Measurements from ENCODE around the gene REXO1. TPM values are rescaled to one million over a fixed set of nuclear protein-coding genes. Genes with fewer than 3 reads are reported as not detected.
A peak's percentile ranks its signal among the peaks of the same experiment; 100 is the strongest.

Gene REXO1
- total RNA-seq, 1 donor from 2014 or later: 39.3 TPM

GRCh38 chr19:1860821-1861598 lies 12.7 kb upstream of the REXO1 start:
- DNase-seq (ENCODE audit: low spot score): no peak

GRCh38 chr19:1860042-1860775 lies 11.9 kb upstream of the REXO1 start:
- no peak for DNase-seq (ENCODE audit: low spot score)

- DNase-seq (ENCODE audit: low spot score): no peak
These were observed 11.1 kb upstream of the REXO1 start for GRCh38 chr19:1859331-1859781.

- DNase-seq (ENCODE audit: low spot score): no peak
These were observed 10.3 kb upstream of the REXO1 start for GRCh38 chr19:1858412-1859081.

GRCh38 chr19:1857648-1858326 lies 9.5 kb upstream of the REXO1 start:
- no peak for DNase-seq (ENCODE audit: low spot score)

GRCh38 chr19:1856698-1857603 lies 8.7 kb upstream of the REXO1 start:
- DNase-seq (ENCODE audit: low spot score): peak; percentile 86

- no peak for DNase-seq (ENCODE audit: low spot score)
These were observed 8.0 kb upstream of the REXO1 start for GRCh38 chr19:1856345-1856697.

- DNase-seq (ENCODE audit: low spot score): no peak
These were observed 7.6 kb upstream of the REXO1 start for GRCh38 chr19:1855828-1856255.

GRCh38 chr19:1855040-1855827 lies 7.0 kb upstream of the REXO1 start:
- peak; percentile 92 for DNase-seq (ENCODE audit: low spot score)

GRCh38 chr19:1854542-1855039 lies 6.3 kb upstream of the REXO1 start:
- no peak for DNase-seq (ENCODE audit: low spot score)

- DNase-seq (ENCODE audit: low spot score): no peak
These were observed 5.8 kb upstream of the REXO1 start for GRCh38 chr19:1854039-1854541.

- no peak for DNase-seq (ENCODE audit: low spot score)
These were observed 5.2 kb upstream of the REXO1 start for GRCh38 chr19:1853295-1854038.

GRCh38 chr19:1852581-1853128 lies 4.4 kb upstream of the REXO1 start:
- no peak for DNase-seq (ENCODE audit: low spot score)

- no peak for DNase-seq (ENCODE audit: low spot score)
These were observed 3.6 kb upstream of the REXO1 start for GRCh38 chr19:1851654-1852580.

- no peak for DNase-seq (ENCODE audit: low spot score)
These were observed 2.7 kb upstream of the REXO1 start for GRCh38 chr19:1850809-1851653.

- no peak for DNase-seq (ENCODE audit: low spot score)
These were observed 1.7 kb upstream of the REXO1 start for GRCh38 chr19:1849886-1850398.

- DNase-seq (ENCODE audit: low spot score): no peak
These were observed 820 bp upstream of the REXO1 start for GRCh38 chr19:1849132-1849474.

Measured in ureter (tissue), 1 donor.